ENCODE measurements around the gene DLG2.

The DLG2 gene

GRCh38 chr11:84465040-84465439, 1162.1 kb downstream of the DLG2 start:
- TF ChIP-seq TAF1 (IDR thresholded peaks at IDR 0.05; ENCODE audit: low read depth) (no peak), FOXM1 (IDR thresholded peaks at IDR 0.05; ENCODE audit: borderline replicate concordance, low read depth) (no peak), ZBTB7A (IDR thresholded peaks at IDR 0.05; ENCODE audit: low read depth) (no peak), CREB1 (IDR thresholded peaks at IDR 0.05; ENCODE audit: low read depth) (no peak)

- TF ChIP-seq USF1 (IDR thresholded peaks at IDR 0.05) (no peak), CEBPB (IDR thresholded peaks at IDR 0.05) (no peak), ZBTB7A (IDR thresholded peaks at IDR 0.05; ENCODE audit: low read depth) (no peak), TAF1 (IDR thresholded peaks at IDR 0.05; ENCODE audit: low read depth) (no peak), YY1 (IDR thresholded peaks at IDR 0.05; ENCODE audit: low read depth) (no peak), RAD21 (IDR thresholded peaks at IDR 0.05; ENCODE audit: low read depth) (no peak), MAX (IDR thresholded peaks at IDR 0.05) (no peak), REST (IDR thresholded peaks at IDR 0.05; ENCODE audit: low read depth) (no peak)
Observed at GRCh38 chr11:84455691-84456090, 1171.5 kb downstream of the DLG2 start.

- TF ChIP-seq CEBPB (IDR thresholded peaks at IDR 0.05): no peak
- TF ChIP-seq NFIC (IDR thresholded peaks at IDR 0.05): no peak
- no peak for TF ChIP-seq RAD21 (IDR thresholded peaks at IDR 0.05; ENCODE audit: low read depth)
- no peak for TF ChIP-seq MAX (IDR thresholded peaks at IDR 0.05)
- no peak for TF ChIP-seq REST (IDR thresholded peaks at IDR 0.05; ENCODE audit: low read depth)
- TF ChIP-seq EP300 (IDR thresholded peaks at IDR 0.05; ENCODE audit: borderline replicate concordance): no peak
- TF ChIP-seq EGR1 (IDR thresholded peaks at IDR 0.05): no peak
- no peak for TF ChIP-seq TEAD4 (IDR thresholded peaks at IDR 0.05)
- no peak for TF ChIP-seq CREB1 (IDR thresholded peaks at IDR 0.05; ENCODE audit: low read depth)
- no peak for TF ChIP-seq USF1 (IDR thresholded peaks at IDR 0.05)
- TF ChIP-seq TCF12 (IDR thresholded peaks at IDR 0.05; ENCODE audit: low read depth): no peak
- no peak for TF ChIP-seq YY1 (IDR thresholded peaks at IDR 0.05; ENCODE audit: low read depth)
- TF ChIP-seq FOXM1 (IDR thresholded peaks at IDR 0.05; ENCODE audit: borderline replicate concordance, low read depth): no peak
- TF ChIP-seq TAF1 (IDR thresholded peaks at IDR 0.05; ENCODE audit: low read depth): no peak
- TF ChIP-seq ZBTB7A (IDR thresholded peaks at IDR 0.05; ENCODE audit: low read depth): no peak
Observed at GRCh38 chr11:84452211-84452610, 1174.9 kb downstream of the DLG2 start.

GRCh38 chr11:84438565-84438964, 1188.6 kb downstream of the DLG2 start:
- TF ChIP-seq YY1 (IDR thresholded peaks at IDR 0.05; ENCODE audit: low read depth) (no peak), TCF12 (IDR thresholded peaks at IDR 0.05; ENCODE audit: low read depth) (no peak), USF1 (IDR thresholded peaks at IDR 0.05) (no peak), REST (IDR thresholded peaks at IDR 0.05; ENCODE audit: low read depth) (no peak), CEBPB (IDR thresholded peaks at IDR 0.05) (no peak)
